PC-3 (cell line): ENCODE measurements around the gene IGFBP3.

Source experiments
- EZH2phosphoT487 ChIP-seq: fragments of 300-600 bp; sonication (generic); IDR thresholded peaks from 2 replicates; pipeline ENCODE4 v1.6.1; 2018; ENCODE audit warnings: mild to moderate bottlenecking, antibody characterized with exemption, low read length, borderline replicate concordance
- TF ChIP-seq, protein P1 (sequence below): fragments of 300-600 bp; sonication (generic); conservative IDR thresholded peaks from 2 replicates; pipeline ENCODE4 v1.5.1; 2017; ENCODE audit warnings: antibody characterized with exemption, low read depth, mild to moderate bottlenecking, low read length

DNA sequence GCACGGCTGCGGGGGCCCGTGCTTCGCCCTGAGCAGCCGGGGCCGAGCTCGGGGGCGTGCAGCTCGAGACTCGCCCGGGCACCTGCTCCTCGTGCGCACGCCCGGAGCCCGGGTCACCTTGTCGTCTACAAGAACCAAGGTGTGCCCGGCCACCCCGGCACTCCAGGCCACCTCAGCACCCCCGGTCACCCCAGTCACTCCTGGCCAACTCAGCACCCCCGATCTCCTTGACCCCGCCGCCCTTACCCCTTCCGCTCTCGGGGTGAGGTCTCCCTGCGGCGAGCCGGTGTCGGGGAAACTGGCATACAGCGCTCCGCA, 268 bp upstream of the IGFBP3 start:
- TF ChIP-seq, protein P1, sequence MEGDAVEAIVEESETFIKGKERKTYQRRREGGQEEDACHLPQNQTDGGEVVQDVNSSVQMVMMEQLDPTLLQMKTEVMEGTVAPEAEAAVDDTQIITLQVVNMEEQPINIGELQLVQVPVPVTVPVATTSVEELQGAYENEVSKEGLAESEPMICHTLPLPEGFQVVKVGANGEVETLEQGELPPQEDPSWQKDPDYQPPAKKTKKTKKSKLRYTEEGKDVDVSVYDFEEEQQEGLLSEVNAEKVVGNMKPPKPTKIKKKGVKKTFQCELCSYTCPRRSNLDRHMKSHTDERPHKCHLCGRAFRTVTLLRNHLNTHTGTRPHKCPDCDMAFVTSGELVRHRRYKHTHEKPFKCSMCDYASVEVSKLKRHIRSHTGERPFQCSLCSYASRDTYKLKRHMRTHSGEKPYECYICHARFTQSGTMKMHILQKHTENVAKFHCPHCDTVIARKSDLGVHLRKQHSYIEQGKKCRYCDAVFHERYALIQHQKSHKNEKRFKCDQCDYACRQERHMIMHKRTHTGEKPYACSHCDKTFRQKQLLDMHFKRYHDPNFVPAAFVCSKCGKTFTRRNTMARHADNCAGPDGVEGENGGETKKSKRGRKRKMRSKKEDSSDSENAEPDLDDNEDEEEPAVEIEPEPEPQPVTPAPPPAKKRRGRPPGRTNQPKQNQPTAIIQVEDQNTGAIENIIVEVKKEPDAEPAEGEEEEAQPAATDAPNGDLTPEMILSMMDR, result no peak
- no peak for TF ChIP-seq EZH2phosphoT487
